ENCODE data around the gene ST3GAL4. TPM values are rescaled to one million over a fixed set of nuclear protein-coding genes. Genes with fewer than 3 reads are reported as not detected.
"Not testable (repeated sequence)": the region's sequence is repeated elsewhere in the genome, so short reads cannot be mapped to it uniquely, and the experiment has no call there.

Gene ST3GAL4
- total RNA-seq, 1 experiment from 2014 or later: 39.6 TPM

GRCh38 chr11:126390272-126390867, 34.9 kb downstream of the ST3GAL4 start:
- Histone ChIP-seq H3K4me3 (no peak overlapping the region), H3K4me1 (no peaks in the 10 kb centered on the region; the same call in 1 of the 2 replicates), H3K9me3 (replicated peaks) (no peaks in the 10 kb centered on the region)

DNA sequence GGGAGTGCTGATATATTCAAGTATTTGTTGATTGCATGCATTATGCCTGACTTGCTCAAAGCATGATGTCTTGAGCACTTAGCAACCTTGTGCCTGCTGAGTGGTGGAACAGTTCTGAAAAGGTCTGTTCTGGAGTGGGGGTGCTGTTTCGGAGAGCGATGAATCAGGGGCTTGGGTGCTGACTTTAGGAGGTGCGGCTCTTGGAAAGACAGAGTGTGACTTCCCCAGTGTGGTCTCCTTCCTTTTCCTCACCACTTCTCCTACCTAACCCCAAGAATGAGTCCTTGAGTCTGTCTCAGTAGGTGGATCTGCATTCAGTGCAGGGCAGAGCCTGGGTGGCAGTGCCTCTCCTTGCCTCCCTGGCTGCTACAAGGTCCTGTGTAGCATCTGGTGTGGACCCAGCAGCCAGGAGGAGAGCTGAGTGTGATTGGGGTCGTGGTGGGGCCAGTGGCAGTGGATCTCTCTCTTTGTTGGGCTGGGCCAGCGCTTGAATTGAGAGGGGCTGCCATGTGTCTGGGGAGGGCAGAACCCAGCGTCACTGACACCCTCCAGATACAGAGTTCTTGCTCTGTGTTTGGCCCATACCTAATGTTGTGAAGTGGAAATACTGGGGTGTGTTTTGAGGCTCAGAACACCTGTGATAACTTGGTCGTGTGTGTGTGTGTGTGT, 35.9 kb downstream of the ST3GAL4 start:
- Histone ChIP-seq H3K9me3 (replicated peaks) (no peaks in the 10 kb centered on the region), H3K27ac (no peak overlapping the region), H3K4me1 (no peaks in the 10 kb centered on the region), H3K4me3 (no peak overlapping the region), H3K27me3 (no peaks in the 10 kb centered on the region), H3K36me3 (no peaks in the 10 kb centered on the region)
- no peak for DNase-seq

More at GRCh38 chr11:126390272-126390867, 34.9 kb downstream of the ST3GAL4 start:
- Histone ChIP-seq H3K36me3 (no peaks in the 10 kb centered on the region), H3K27me3 (no peaks in the 10 kb centered on the region), H3K27ac (no peak overlapping the region)
- DNase-seq: no peak

DNA sequence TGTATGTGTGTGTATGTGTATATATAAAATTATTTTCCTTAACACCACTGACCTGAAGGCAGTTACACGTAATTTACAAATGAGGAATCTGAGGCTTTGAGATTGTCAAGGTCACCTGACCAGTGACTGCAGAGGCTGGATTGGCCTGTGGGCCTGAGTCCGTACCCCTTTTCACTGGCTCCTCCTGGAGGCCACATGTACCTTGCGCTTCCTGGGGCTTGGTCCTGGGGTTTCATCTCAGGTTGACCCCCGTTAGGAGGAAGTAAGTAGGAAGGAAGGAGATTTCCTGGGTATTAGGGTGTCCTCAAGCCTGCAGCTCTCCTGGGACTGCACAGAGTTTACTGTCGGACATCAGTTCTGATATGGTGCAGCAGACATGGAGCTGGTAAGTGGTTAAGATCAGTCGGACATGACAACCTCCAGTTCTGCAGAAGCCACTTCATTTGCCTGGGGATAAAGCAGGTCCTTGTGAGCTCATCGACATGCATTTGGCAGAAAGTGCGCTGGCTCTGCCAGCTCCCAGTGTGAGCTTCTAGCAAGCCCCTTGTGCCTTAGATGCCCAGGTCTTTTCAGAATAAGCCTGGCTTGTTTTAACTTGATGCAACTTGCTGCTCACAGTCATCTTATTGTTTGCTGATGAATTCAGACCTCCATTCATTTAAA, 36.6 kb downstream of the ST3GAL4 start:
- H3K27me3 ChIP-seq: no peaks in the 10 kb centered on the region
- DNase-seq: no peak
- H3K4me3 ChIP-seq: no peak overlapping the region
- no peaks in the 10 kb centered on the region for H3K9me3 ChIP-seq (replicated peaks)
- H3K36me3 ChIP-seq: no peaks in the 10 kb centered on the region
- no peaks in the 10 kb centered on the region for H3K4me1 ChIP-seq
- H3K27ac ChIP-seq: no peak overlapping the region

- DNase-seq: no peak
- no peaks in the 10 kb centered on the region for H3K9me3 ChIP-seq (replicated peaks)
- H3K4me1 ChIP-seq: no peaks in the 10 kb centered on the region
- H3K27ac ChIP-seq: no peak overlapping the region
- H3K27me3 ChIP-seq: no peaks in the 10 kb centered on the region
- H3K4me3 ChIP-seq: no peak overlapping the region
- no peaks in the 10 kb centered on the region for H3K36me3 ChIP-seq
Measured at GRCh38 chr11:126392633-126393013, 37.1 kb downstream of the ST3GAL4 start.

DNA sequence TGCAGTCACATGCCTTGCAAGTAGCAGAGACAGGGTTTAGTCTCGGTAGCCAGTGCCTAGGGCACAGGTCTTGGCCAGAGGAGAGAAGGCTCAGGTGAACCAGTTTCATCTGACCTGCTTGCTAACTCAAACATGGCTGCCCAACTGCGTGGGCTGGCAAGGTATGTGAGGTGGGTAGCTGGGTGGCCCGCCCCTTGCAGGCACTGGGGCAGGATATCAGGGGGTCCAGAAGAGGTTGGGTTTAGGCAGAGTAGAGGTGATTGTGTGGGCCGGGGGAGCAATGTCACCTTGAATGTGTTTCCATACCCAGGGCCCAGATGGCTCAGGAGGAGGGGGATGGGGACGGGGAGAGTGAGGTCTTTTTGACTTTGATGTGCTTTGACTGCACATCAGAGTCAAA, 37.7 kb downstream of the ST3GAL4 start:
- Histone ChIP-seq H3K36me3 (no peaks in the 10 kb centered on the region), H3K4me3 (no peak overlapping the region), H3K27ac (no peak overlapping the region), H3K27me3 (no peaks in the 10 kb centered on the region), H3K4me1 (no peaks in the 10 kb centered on the region), H3K9me3 (replicated peaks) (no peaks in the 10 kb centered on the region)
- DNase-seq: no peak

DNA sequence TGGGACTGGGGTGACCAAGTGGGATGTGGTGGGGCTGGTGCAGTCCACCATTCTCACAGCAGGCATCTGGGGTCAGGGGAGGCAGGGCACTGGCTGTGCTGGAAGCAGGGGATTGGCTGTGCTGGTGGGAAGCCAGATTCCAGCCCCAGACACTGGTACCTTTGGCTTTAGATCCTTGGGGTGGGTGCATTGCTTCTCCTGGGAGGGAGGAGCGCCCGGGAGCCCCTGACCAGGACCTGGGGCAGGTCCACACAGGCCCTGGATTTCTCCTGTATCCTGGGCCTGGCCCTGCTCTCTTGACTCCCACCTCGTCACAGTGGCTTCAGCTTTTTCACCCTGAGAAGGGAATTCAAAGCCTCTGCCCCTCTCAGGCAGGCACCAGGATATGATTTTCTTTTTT, 38.5 kb downstream of the ST3GAL4 start:
- H3K9me3 ChIP-seq (replicated peaks): no peaks in the 10 kb centered on the region
- no peaks in the 10 kb centered on the region for H3K36me3 ChIP-seq
- no peak overlapping the region for H3K27ac ChIP-seq
- no peaks in the 10 kb centered on the region for H3K4me1 ChIP-seq
- H3K4me3 ChIP-seq: no peak overlapping the region
- H3K27me3 ChIP-seq: no peaks in the 10 kb centered on the region
- no peak for DNase-seq

DNA sequence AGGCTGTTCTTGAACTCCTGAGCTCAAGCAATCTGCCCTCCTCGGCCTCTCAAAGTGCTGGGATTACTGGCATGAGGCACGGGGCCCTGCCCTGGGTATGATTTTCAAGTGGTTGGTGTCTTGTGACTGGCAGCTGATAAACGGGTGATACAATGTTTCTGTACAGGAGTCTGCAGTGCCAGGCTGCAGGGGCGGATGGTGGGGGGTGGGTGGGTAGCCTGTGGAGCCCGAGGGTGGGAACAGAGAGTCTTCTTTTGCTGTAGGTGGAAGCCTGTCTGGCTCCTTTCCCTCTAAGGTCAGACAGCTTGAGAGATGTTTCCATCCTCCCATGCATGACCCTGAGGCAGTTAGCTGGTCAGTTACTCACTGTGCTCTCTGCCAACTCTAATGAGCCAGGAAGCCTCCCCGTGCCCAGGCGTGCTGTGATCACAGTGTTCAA, 39.2 kb downstream of the ST3GAL4 start:
- DNase-seq, H3K27ac ChIP-seq: not testable (repeated sequence)

GRCh38 chr11:126395784-126396183, 40.3 kb downstream of the ST3GAL4 start:
- H3K27me3 ChIP-seq; H3K27ac ChIP-seq; H3K4me1 ChIP-seq; DNase-seq; H3K36me3 ChIP-seq; H3K9me3 ChIP-seq (replicated peaks); H3K4me3 ChIP-seq: not testable (repeated sequence)

More for the DNA sequence above, 39.2 kb downstream of the ST3GAL4 start:
- H3K4me3 ChIP-seq; H3K9me3 ChIP-seq (replicated peaks); H3K4me1 ChIP-seq; H3K36me3 ChIP-seq; H3K27me3 ChIP-seq: not testable (repeated sequence)

DNA sequence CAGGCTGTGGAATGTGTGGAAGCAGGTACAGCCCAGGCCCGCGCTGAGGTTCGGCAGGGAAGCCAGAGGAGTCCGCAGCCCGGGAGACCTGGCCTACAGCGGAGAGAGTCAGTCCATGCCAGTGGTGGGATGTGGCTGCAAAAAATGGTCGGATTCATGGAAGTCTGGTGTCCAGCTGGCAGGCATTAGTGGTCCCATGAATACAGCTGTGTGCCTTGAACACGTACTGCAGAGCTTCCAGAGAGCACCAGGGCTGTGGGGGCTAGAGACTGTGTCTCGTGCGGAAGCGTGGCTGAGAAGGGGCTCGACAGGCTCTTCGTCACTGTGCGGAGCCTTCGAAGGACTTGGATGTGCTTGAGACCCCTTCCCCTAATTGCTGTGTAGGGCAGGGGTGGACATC, 40.8 kb downstream of the ST3GAL4 start:
- not testable (repeated sequence) for H3K36me3 ChIP-seq; H3K27ac ChIP-seq; H3K4me3 ChIP-seq; H3K27me3 ChIP-seq; H3K4me1 ChIP-seq; DNase-seq; H3K9me3 ChIP-seq (replicated peaks)

- Histone ChIP-seq H3K27me3 (no peaks in the 10 kb centered on the region), H3K27ac (no peak overlapping the region), H3K4me1 (no peaks in the 10 kb centered on the region), H3K9me3 (replicated peaks) (no peaks in the 10 kb centered on the region), H3K36me3 (no peaks in the 10 kb centered on the region), H3K4me3 (no peak overlapping the region)
- DNase-seq: no peak
Measured at GRCh38 chr11:126396965-126397364, 41.5 kb downstream of the ST3GAL4 start.

- H3K36me3 ChIP-seq: no peaks in the 10 kb centered on the region
- H3K27ac ChIP-seq: no peak overlapping the region
- DNase-seq: no peak
- no peaks in the 10 kb centered on the region for H3K4me1 ChIP-seq
- no peak overlapping the region for H3K4me3 ChIP-seq
- H3K27me3 ChIP-seq: no peaks in the 10 kb centered on the region
- no peaks in the 10 kb centered on the region for H3K9me3 ChIP-seq (replicated peaks)
Measured at GRCh38 chr11:126398296-126398695, 42.8 kb downstream of the ST3GAL4 start.

- no peak overlapping the region for H3K4me3 ChIP-seq
- no peak for DNase-seq
- H3K27me3 ChIP-seq: no peaks in the 10 kb centered on the region
- H3K9me3 ChIP-seq (replicated peaks): no peaks in the 10 kb centered on the region
- no peaks in the 10 kb centered on the region for H3K4me1 ChIP-seq
- H3K36me3 ChIP-seq: no peaks in the 10 kb centered on the region
- no peak overlapping the region for H3K27ac ChIP-seq
Measured at GRCh38 chr11:126398721-126399120, 43.2 kb downstream of the ST3GAL4 start.

DNA sequence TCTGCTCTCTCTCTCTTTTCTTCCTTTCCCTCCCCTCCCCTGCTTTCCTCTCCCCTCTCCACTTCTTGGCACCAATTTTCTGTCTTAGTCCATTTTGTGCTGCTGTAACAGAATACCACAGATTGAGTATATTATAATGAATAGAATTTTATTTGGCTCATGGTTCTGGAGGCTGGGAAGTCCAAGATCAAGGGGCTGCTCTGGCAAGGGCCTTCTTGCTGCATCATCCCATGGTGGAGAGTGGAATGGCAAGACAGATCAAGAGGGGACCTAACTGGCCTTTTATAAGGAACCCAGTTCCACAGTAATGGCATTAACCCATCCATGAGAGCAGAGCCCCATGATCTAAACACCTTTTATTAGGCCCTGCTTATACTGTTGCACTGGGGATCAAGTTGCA, 44.5 kb downstream of the ST3GAL4 start:
- H3K27ac ChIP-seq: no peak overlapping the region
- H3K4me1 ChIP-seq: no peaks in the 10 kb centered on the region
- H3K4me3 ChIP-seq: no peak overlapping the region
- no peaks in the 10 kb centered on the region for H3K9me3 ChIP-seq (replicated peaks)
- H3K36me3 ChIP-seq: no peaks in the 10 kb centered on the region
- DNase-seq: no peak
- no peaks in the 10 kb centered on the region for H3K27me3 ChIP-seq

- Histone ChIP-seq H3K9me3 (replicated peaks) (no peaks in the 10 kb centered on the region), H3K27me3 (no peaks in the 10 kb centered on the region), H3K36me3 (no peaks in the 10 kb centered on the region), H3K4me3 (no peak overlapping the region), H3K27ac (no peak overlapping the region), H3K4me1 (no peaks in the 10 kb centered on the region)
- no peak for DNase-seq
Measured at GRCh38 chr11:126400479-126400878, 45.0 kb downstream of the ST3GAL4 start.

DNA sequence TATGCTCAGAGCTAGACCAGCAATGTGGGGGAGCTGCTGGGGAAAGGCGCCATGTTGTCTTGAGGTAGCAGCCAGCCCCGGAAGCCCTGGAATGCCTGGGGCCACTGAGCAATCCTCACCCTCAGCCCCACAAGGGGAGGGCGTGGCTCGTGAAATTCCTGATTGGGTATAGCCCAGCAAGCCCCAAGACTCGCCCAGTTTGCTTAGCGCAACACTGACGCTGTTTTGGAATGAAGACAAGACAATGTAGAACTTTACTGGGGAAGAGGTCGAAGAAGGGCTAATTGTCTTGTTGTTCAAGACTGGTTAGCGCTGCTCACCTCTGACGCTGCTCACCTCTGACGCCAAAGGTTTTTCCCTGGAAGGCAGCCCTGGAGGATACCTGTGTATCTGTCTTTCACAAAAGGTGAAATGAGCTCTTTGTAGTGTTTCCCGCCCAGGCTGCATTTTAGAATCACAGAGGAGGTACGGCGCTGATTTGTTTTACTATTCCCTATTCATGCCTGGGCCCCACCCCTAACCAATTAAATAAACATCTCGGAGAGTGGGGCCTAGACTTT, 47.6 kb downstream of the ST3GAL4 start:
- no peak overlapping the region for H3K27ac ChIP-seq
- DNase-seq: no peak

More for the DNA sequence above, 47.6 kb downstream of the ST3GAL4 start:
- no peaks in the 10 kb centered on the region for H3K4me1 ChIP-seq
- no peaks in the 10 kb centered on the region for H3K27me3 ChIP-seq
- no peak overlapping the region for H3K4me3 ChIP-seq
- no peaks in the 10 kb centered on the region for H3K9me3 ChIP-seq (replicated peaks)
- H3K36me3 ChIP-seq: no peaks in the 10 kb centered on the region; the same call in 1 of the 2 replicates

Measured in SJCRH30 (cell line).